ENCODE results near the gene CREB3L1. TPM values are rescaled to one million over a fixed set of nuclear protein-coding genes. Genes with fewer than 3 reads are reported as not detected.

The CREB3L1 gene
- total RNA-seq, 6 donors from 2014 or later: 19.9 to 66.8 (median 38.7) TPM

- H3K9me3 ChIP-seq: no peaks in the 10 kb centered on the region
- H3K4me1 ChIP-seq: no peaks in the 10 kb centered on the region
- no peak overlapping the region for H3K4me3 ChIP-seq
- no peaks in the 10 kb centered on the region for H3K27me3 ChIP-seq
- 86 to 89% methylated on average over 2 of the region's 2 CpGs for WGBS, 2 donors
- no peak for DNase-seq
- no peak overlapping the region for H3K27ac ChIP-seq
- no peak for TF ChIP-seq CTCF (IDR thresholded peaks at IDR 0.05)
- TF ChIP-seq POLR2A (IDR thresholded peaks at IDR 0.05): no peak
- no peak for TF ChIP-seq EP300 (IDR thresholded peaks at IDR 0.05)
- no peak for TF ChIP-seq POLR2AphosphoS5 (IDR thresholded peaks at IDR 0.05)
- no peaks in the 10 kb centered on the region for H3K36me3 ChIP-seq
- no peak for ATAC-seq (ENCODE audit: low FRiP score in 2 of 2)
These were observed 26.8 kb upstream of the CREB3L1 start for GRCh38 chr11:46250745-46251052.

- DNase-seq (peak in 1 of 2 donors; percentile 30), ATAC-seq (ENCODE audit: low FRiP score in 2 of 2) (no peak)
- Histone ChIP-seq H3K4me3 (no peak overlapping the region), H3K4me1 (no peaks in the 10 kb centered on the region), H3K9me3 (no peaks in the 10 kb centered on the region), H3K27ac (no peak overlapping the region), H3K27me3 (no peaks in the 10 kb centered on the region), H3K36me3 (no peaks in the 10 kb centered on the region)
- WGBS, 2 donors: 56 to 74% methylated on average over 5 to 6 of the region's 6 CpGs
- TF ChIP-seq CTCF (IDR thresholded peaks at IDR 0.05) (no peak), EP300 (IDR thresholded peaks at IDR 0.05) (no peak), POLR2A (IDR thresholded peaks at IDR 0.05) (no peak), POLR2AphosphoS5 (IDR thresholded peaks at IDR 0.05) (no peak)
These were observed 25.5 kb upstream of the CREB3L1 start for GRCh38 chr11:46251954-46252353.

GRCh38 chr11:46252373-46252914, 25.0 kb upstream of the CREB3L1 start:
- ATAC-seq (ENCODE audit: low FRiP score in 2 of 2): no peak
- no peaks in the 10 kb centered on the region for H3K36me3 ChIP-seq
- no peaks in the 10 kb centered on the region for H3K9me3 ChIP-seq
- H3K4me1 ChIP-seq: no peaks in the 10 kb centered on the region
- TF ChIP-seq EP300 (IDR thresholded peaks at IDR 0.05): no peak
- TF ChIP-seq CTCF (IDR thresholded peaks at IDR 0.05): no peak
- TF ChIP-seq POLR2A (IDR thresholded peaks at IDR 0.05): no peak
- no peak for TF ChIP-seq POLR2AphosphoS5 (IDR thresholded peaks at IDR 0.05)
- H3K4me3 ChIP-seq: no peak overlapping the region
- no peak overlapping the region for H3K27ac ChIP-seq
- WGBS, 2 donors: 43 to 66% methylated on average over 10 of the region's 10 CpGs
- H3K27me3 ChIP-seq: no peaks in the 10 kb centered on the region
- no peak for DNase-seq

- DNase-seq (no peak), ATAC-seq (ENCODE audit: low FRiP score in 2 of 2) (peak in 1 of 2 donors; percentile 23)
- H3K9me3 ChIP-seq: no peaks in the 10 kb centered on the region
- no peaks in the 10 kb centered on the region for H3K4me1 ChIP-seq
- no peak for TF ChIP-seq CTCF (IDR thresholded peaks at IDR 0.05)
- TF ChIP-seq POLR2A (IDR thresholded peaks at IDR 0.05): no peak
- no peak for TF ChIP-seq EP300 (IDR thresholded peaks at IDR 0.05)
- no peaks in the 10 kb centered on the region for H3K27me3 ChIP-seq
- H3K27ac ChIP-seq: no peak overlapping the region
- H3K4me3 ChIP-seq: no peak overlapping the region
- 90 to 92% methylated on average over 10 to 13 of the region's 13 CpGs for WGBS, 2 donors
- no peaks in the 10 kb centered on the region for H3K36me3 ChIP-seq
These were observed 24.0 kb upstream of the CREB3L1 start for GRCh38 chr11:46253258-46254132.

- DNase-seq: peak in 1 of 2 donors; percentile 56
- H3K27ac ChIP-seq: no peak overlapping the region
- 87 to 89% methylated on average over 7 to 9 of the region's 9 CpGs for WGBS, 2 donors
- no peaks in the 10 kb centered on the region for H3K27me3 ChIP-seq
- peak in 1 of 2 donors; percentile 20 for ATAC-seq (ENCODE audit: low FRiP score in 2 of 2)
- no peaks in the 10 kb centered on the region for H3K9me3 ChIP-seq
- H3K4me1 ChIP-seq: no peaks in the 10 kb centered on the region
- no peak overlapping the region for H3K4me3 ChIP-seq
- no peaks in the 10 kb centered on the region for H3K36me3 ChIP-seq
- no peak for TF ChIP-seq POLR2AphosphoS5 (IDR thresholded peaks at IDR 0.05)
- TF ChIP-seq EP300 (IDR thresholded peaks at IDR 0.05): no peak
- TF ChIP-seq POLR2A (IDR thresholded peaks at IDR 0.05): no peak
- TF ChIP-seq CTCF (IDR thresholded peaks at IDR 0.05): no peak
These were observed 23.4 kb upstream of the CREB3L1 start for GRCh38 chr11:46254133-46254491.

Data from upper lobe of left lung (tissue), 6 donors.